ENCODE results near the gene NUMB. TPM values are rescaled to one million over a fixed set of nuclear protein-coding genes. Genes with fewer than 3 reads are reported as not detected.
"Not testable (repeated sequence)": the region's sequence is repeated elsewhere in the genome, so short reads cannot be mapped to it uniquely, and the experiment has no call there.

The NUMB gene
- total RNA-seq, 2 donors from 2014 or later = 79.9 to 85.2 TPM

DNA sequence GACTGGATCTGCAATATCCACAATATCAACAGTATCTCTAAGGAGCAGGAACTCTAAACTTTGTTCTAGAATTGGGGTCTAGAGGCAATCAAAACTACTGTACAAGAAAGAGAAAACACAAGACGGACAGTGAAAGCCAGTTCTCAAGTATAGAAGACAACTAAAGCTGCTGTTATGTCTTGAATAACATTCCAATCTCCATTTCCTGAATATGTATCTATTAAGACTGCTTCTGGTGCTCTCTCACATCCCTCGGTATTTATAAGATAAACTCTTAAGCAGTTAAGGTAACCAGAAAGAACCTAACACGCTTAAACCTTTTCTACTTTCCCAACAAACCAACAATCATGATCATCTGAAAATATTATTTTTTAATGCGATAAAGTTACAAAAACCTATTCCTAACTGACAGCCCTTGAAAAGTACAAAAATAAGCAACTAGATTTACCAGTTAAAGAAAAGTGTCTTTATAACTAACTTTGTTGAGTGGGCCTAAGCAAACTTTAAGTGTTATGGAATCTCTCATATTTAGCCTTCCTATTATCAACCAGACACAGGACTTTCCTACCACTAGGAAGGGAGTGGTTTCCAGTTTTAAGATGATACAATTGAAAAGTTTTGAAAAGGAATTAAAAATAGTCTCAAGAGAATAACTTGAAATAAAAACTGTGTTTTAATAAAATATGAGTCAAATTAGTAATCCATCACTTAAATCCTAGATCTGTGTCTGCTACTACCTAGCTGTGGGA, 30.7 kb downstream of the NUMB start:
- no peaks in the 10 kb centered on the region for H3K27me3 Mint-ChIP-seq (ENCODE audit: insufficient read depth)
- WGBS, 2 experiments (ENCODE audit: insufficient coverage in 1 of 2, insufficient read length in 1 of 2) = 97 to 100% methylated on average over 1 to 4 of the region's 4 CpGs
- Histone ChIP-seq H3K9me3 (ENCODE audit: control insufficient read depth, low read length) (no peaks in the 10 kb centered on the region), H3K4me3 (ENCODE audit: low read length) (no peak overlapping the region), H3K27me3 (ENCODE audit: control insufficient read depth, insufficient read depth, low read length, poor library complexity, severe bottlenecking) (no peaks in the 10 kb centered on the region), H3K4me1 (ENCODE audit: control insufficient read depth, insufficient read depth, low read length) (no peaks in the 10 kb centered on the region), H3K9ac (ENCODE audit: extremely low read depth, low read length, poor library complexity, severe bottlenecking) (no peak overlapping the region), H3K36me3 (ENCODE audit: control insufficient read depth, insufficient read depth, low read length) (peaks cover 4% of the 10 kb centered on the region), H3K27ac (ENCODE audit: low read depth, low read length) (no peak overlapping the region)
- no peak for DNase-seq
- no peak overlapping the region for H3K4me3 Mint-ChIP-seq
- peak overlapping the region; percentile 46 for H3K27ac Mint-ChIP-seq
- H3K9me3 Mint-ChIP-seq = no peaks in the 10 kb centered on the region
- TF ChIP-seq, protein P1, sequence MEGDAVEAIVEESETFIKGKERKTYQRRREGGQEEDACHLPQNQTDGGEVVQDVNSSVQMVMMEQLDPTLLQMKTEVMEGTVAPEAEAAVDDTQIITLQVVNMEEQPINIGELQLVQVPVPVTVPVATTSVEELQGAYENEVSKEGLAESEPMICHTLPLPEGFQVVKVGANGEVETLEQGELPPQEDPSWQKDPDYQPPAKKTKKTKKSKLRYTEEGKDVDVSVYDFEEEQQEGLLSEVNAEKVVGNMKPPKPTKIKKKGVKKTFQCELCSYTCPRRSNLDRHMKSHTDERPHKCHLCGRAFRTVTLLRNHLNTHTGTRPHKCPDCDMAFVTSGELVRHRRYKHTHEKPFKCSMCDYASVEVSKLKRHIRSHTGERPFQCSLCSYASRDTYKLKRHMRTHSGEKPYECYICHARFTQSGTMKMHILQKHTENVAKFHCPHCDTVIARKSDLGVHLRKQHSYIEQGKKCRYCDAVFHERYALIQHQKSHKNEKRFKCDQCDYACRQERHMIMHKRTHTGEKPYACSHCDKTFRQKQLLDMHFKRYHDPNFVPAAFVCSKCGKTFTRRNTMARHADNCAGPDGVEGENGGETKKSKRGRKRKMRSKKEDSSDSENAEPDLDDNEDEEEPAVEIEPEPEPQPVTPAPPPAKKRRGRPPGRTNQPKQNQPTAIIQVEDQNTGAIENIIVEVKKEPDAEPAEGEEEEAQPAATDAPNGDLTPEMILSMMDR (conservative IDR thresholded peaks at IDR 0.05) = no peak
- H3K4me1 Mint-ChIP-seq = peaks cover 8% of the 10 kb centered on the region
- H3K36me3 Mint-ChIP-seq (ENCODE audit: low read depth) = peaks cover 6% of the 10 kb centered on the region

DNA sequence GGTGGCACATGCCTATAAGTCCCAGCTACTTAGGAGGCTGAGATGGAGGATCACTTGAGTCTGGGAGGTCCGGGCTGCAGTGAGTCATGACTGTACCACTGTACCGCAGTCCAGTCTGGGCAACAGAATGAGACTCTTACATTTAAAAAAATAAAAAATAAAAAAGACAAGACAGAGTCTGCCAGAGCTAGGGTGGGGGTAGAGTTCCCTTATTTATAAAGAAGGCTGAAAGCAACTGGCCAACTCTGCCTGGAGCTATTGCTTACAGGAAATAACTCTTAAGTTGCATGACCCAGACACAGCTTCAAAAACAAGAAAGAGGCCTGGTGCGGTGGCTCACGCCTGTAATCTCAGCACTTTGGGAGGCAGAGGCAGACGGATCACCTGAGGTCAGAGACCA, 31.5 kb downstream of the NUMB start:
- Histone ChIP-seq H3K27ac (ENCODE audit: low read depth, low read length) (no peak overlapping the region), H3K9me3 (ENCODE audit: control insufficient read depth, low read length) (no peaks in the 10 kb centered on the region), H3K4me1 (ENCODE audit: control insufficient read depth, insufficient read depth, low read length) (no peaks in the 10 kb centered on the region), H3K9ac (ENCODE audit: extremely low read depth, low read length, poor library complexity, severe bottlenecking) (no peak overlapping the region), H3K27me3 (ENCODE audit: control insufficient read depth, insufficient read depth, low read length, poor library complexity, severe bottlenecking) (no peaks in the 10 kb centered on the region), H3K36me3 (ENCODE audit: control insufficient read depth, insufficient read depth, low read length) (peaks cover 8% of the 10 kb centered on the region), H3K4me3 (ENCODE audit: low read length) (no peak overlapping the region)
- Mint-ChIP-seq H3K4me1 (peaks cover 11% of the 10 kb centered on the region), H3K27me3 (ENCODE audit: insufficient read depth) (no peaks in the 10 kb centered on the region), H3K9me3 (no peaks in the 10 kb centered on the region), H3K27ac (peak overlapping the region; percentile 46), H3K4me3 (no peak overlapping the region), H3K36me3 (ENCODE audit: low read depth) (peaks cover 14% of the 10 kb centered on the region)
- WGBS, 2 experiments (ENCODE audit: insufficient coverage in 1 of 2, insufficient read length in 1 of 2) = 96 to 97% methylated on average over 3 to 4 of the region's 5 CpGs
- TF ChIP-seq, protein P1 (conservative IDR thresholded peaks at IDR 0.05) = no peak
- DNase-seq = no peak

DNA sequence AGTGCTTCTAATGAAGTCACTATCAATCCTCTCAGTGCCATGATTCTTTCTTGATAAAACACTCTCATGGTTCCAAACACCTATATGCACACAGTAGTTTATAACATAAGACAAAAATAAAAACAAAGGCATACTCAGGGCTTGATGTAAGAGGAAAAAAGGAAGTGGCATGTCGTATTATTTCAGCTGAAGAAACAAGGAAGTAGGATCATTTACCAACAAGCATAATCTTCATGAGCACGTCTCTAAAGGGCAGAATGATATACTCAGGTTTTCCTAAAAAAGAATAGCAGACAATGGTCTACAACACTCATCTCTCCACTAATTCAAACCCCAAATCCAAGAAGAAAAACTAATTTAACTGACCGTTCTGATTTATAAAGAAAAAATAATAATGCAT, 33.9 kb downstream of the NUMB start:
- no peak for DNase-seq
- Histone ChIP-seq H3K4me1 (ENCODE audit: control insufficient read depth, insufficient read depth, low read length) (no peaks in the 10 kb centered on the region), H3K36me3 (ENCODE audit: control insufficient read depth, insufficient read depth, low read length) (peaks cover 25% of the 10 kb centered on the region), H3K9ac (ENCODE audit: extremely low read depth, low read length, poor library complexity, severe bottlenecking) (no peak overlapping the region), H3K27me3 (ENCODE audit: control insufficient read depth, insufficient read depth, low read length, poor library complexity, severe bottlenecking) (no peaks in the 10 kb centered on the region), H3K4me3 (ENCODE audit: low read length) (no peak overlapping the region), H3K9me3 (ENCODE audit: control insufficient read depth, low read length) (no peaks in the 10 kb centered on the region), H3K27ac (ENCODE audit: low read depth, low read length) (no peak overlapping the region)
- Mint-ChIP-seq H3K4me1 (peaks cover 11% of the 10 kb centered on the region), H3K27me3 (ENCODE audit: insufficient read depth) (no peaks in the 10 kb centered on the region), H3K27ac (no peak overlapping the region), H3K9me3 (no peaks in the 10 kb centered on the region), H3K36me3 (ENCODE audit: low read depth) (peaks cover 30% of the 10 kb centered on the region), H3K4me3 (no peak overlapping the region)
- 97% methylated on average over 3 of the region's 3 CpGs; no CpG with 5 or more reads in 1 of the 2 experiments for WGBS, 2 experiments (ENCODE audit: insufficient coverage in 1 of 2, insufficient read length in 1 of 2)
- TF ChIP-seq, protein P1 (conservative IDR thresholded peaks at IDR 0.05) = no peak

DNA sequence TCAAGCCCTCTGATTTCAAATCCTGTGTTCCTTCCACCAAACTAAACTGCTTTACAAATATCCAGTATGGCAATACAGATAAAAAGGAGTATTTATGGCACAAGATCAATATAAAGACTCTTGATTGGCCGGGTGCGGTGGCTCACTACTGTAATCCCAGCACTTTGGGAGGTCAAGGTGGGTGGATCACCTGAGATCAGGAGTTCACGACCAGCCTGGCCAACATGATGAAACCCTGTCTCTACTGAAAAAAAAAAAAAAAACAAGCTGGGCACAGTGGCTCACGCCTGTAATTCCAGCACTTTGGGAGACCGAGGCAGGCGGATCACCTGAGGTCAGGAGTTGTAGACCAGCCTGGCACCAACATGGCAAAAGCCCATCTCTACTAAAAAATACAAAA, 35.3 kb downstream of the NUMB start:
- H3K36me3 ChIP-seq (ENCODE audit: control insufficient read depth, insufficient read depth, low read length) = peaks cover 25% of the 10 kb centered on the region
- H3K27ac ChIP-seq (ENCODE audit: low read depth, low read length); H3K9me3 ChIP-seq (ENCODE audit: control insufficient read depth, low read length); DNase-seq; H3K9me3 Mint-ChIP-seq; H3K27me3 Mint-ChIP-seq (ENCODE audit: insufficient read depth); H3K4me3 Mint-ChIP-seq; H3K4me1 ChIP-seq (ENCODE audit: control insufficient read depth, insufficient read depth, low read length); H3K27me3 ChIP-seq (ENCODE audit: control insufficient read depth, insufficient read depth, low read length, poor library complexity, severe bottlenecking); H3K9ac ChIP-seq (ENCODE audit: extremely low read depth, low read length, poor library complexity, severe bottlenecking); H3K4me3 ChIP-seq (ENCODE audit: low read length): not testable (repeated sequence)
- WGBS, 2 experiments (ENCODE audit: insufficient coverage in 1 of 2, insufficient read length in 1 of 2) = 89 to 93% methylated on average over 5 to 6 of the region's 6 CpGs
- Mint-ChIP-seq H3K4me1 (peaks cover 11% of the 10 kb centered on the region), H3K27ac (peak overlapping the region; percentile 87), H3K36me3 (ENCODE audit: low read depth) (peaks cover 35% of the 10 kb centered on the region)
